ENCODE data around the gene GALNS.
A peak's percentile ranks its signal among the peaks of the same experiment; 100 is the strongest.
"Not testable (repeated sequence)": the region's sequence is repeated elsewhere in the genome, so short reads cannot be mapped to it uniquely, and the experiment has no call there.

The GALNS gene

GRCh38 chr16:88780142-88781062, 76.3 kb downstream of the GALNS start:
- DNase-seq, result no peak

- DNase-seq, result no peak
These were observed 77.2 kb downstream of the GALNS start for GRCh38 chr16:88779406-88780141.

- no peak for DNase-seq
These were observed 78.1 kb downstream of the GALNS start for GRCh38 chr16:88778541-88779065.

- no peak for DNase-seq
These were observed 78.5 kb downstream of the GALNS start for GRCh38 chr16:88778271-88778525.

- no peak for DNase-seq
These were observed 79.1 kb downstream of the GALNS start for GRCh38 chr16:88777471-88778270.

- DNase-seq, result no peak
These were observed 80.9 kb downstream of the GALNS start for GRCh38 chr16:88775825-88776224.

GRCh38 chr16:88774544-88775393, 82.0 kb downstream of the GALNS start:
- no peak for DNase-seq

- no peak for DNase-seq
These were observed 82.9 kb downstream of the GALNS start for GRCh38 chr16:88773812-88774291.

GRCh38 chr16:88772871-88773811, 83.6 kb downstream of the GALNS start:
- no peak for DNase-seq

GRCh38 chr16:88771781-88772180, 85.0 kb downstream of the GALNS start:
- DNase-seq, result not testable (repeated sequence)

GRCh38 chr16:88771294-88771772, 85.4 kb downstream of the GALNS start:
- no peak for DNase-seq

- DNase-seq, result no peak
These were observed 86.1 kb downstream of the GALNS start for GRCh38 chr16:88770461-88771293.

- peak in 1 of 2 experiments; percentile 6 for DNase-seq
These were observed 86.9 kb downstream of the GALNS start for GRCh38 chr16:88769617-88770460.

- DNase-seq, result no peak
These were observed 88.5 kb downstream of the GALNS start for GRCh38 chr16:88768071-88768783.

GRCh38 chr16:88767546-88768070, 89.1 kb downstream of the GALNS start:
- no peak for DNase-seq

GRCh38 chr16:88766975-88767374, 89.8 kb downstream of the GALNS start:
- DNase-seq, result no peak

GRCh38 chr16:88764913-88765349, 91.8 kb downstream of the GALNS start:
- DNase-seq, result no peak

GRCh38 chr16:88764080-88764479, 92.7 kb downstream of the GALNS start:
- no peak for DNase-seq

Measured in NCI-H187 (cell line).